ENCODE data around the gene TFRC. TPM values are rescaled to one million over a fixed set of nuclear protein-coding genes. Genes with fewer than 3 reads are reported as not detected.

Gene TFRC
- 31.8 TPM for polyA plus RNA-seq (2013, experiment 1 of 2)
- polyA plus RNA-seq (2013, experiment 2 of 2): 29.9 TPM

GRCh38 chr3:196081834-196082618 is at the start of gene TFRC:
TFRC (minus strand) TSS chr3:196082090; CDS start chr3:196077099, 4,991 bp downstream.
- no peak within 1 kb of the TSS for H4K5ac ChIP-seq (ENCODE audit: low read length)
- no peak within 1 kb of the TSS for H4K8ac ChIP-seq (ENCODE audit: low read depth, low read length)
- H3K4me1 ChIP-seq (ENCODE audit: control insufficient read depth, low read depth, low read length): peaks cover 4% of the 10 kb centered on the region
- H3K79me1 ChIP-seq (ENCODE audit: low read length): peaks cover 5% of the 10 kb centered on the region
- H3K18ac ChIP-seq (ENCODE audit: low read length): peak within 1 kb of the TSS; percentile 46
- peak within 1 kb of the TSS; percentile 98 for H3K4me2 ChIP-seq (ENCODE audit: low read length)
- peak within 1 kb of the TSS; percentile 63 for H3K27ac ChIP-seq (ENCODE audit: low read depth, low read length)
- DNase-seq: peak; percentile 96
- H2BK5ac ChIP-seq (ENCODE audit: low read length): peak within 1 kb of the TSS; percentile 69
- WGBS (ENCODE audit: extremely low coverage, insufficient coverage, low lambda C conversion rate): no CpG with 5 or more reads among the region's 67 CpGs
- peak within 1 kb of the TSS; percentile 44 for H3K4ac ChIP-seq (ENCODE audit: low read depth, low read length)
- peak within 1 kb of the TSS; percentile 97 for H3K4me3 ChIP-seq (ENCODE audit: low read length)
- H2AK5ac ChIP-seq (ENCODE audit: low read length): no peak within 1 kb of the TSS
- no peak within 1 kb of the TSS for H2BK120ac ChIP-seq (ENCODE audit: low read depth, low read length)
- no peak within 1 kb of the TSS for H2BK15ac ChIP-seq (replicated peaks; ENCODE audit: low read depth)
- peak within 1 kb of the TSS; percentile 89 for H3K23ac ChIP-seq (ENCODE audit: low read length)
- H3K27me3 ChIP-seq (ENCODE audit: insufficient read depth, low read length, poor library complexity): no peaks in the 10 kb centered on the region
- peak within 1 kb of the TSS; percentile 97 for H3K56ac ChIP-seq (ENCODE audit: low read length)
- no peaks in the 10 kb centered on the region for H3K36me3 ChIP-seq (ENCODE audit: control insufficient read depth, insufficient read depth, low read length)
- peak within 1 kb of the TSS; percentile 94 for H3K9ac ChIP-seq (ENCODE audit: low read length)
- peaks cover 36% of the 10 kb centered on the region for H3K79me2 ChIP-seq (ENCODE audit: control insufficient read depth, insufficient read depth, low read length)

- Histone ChIP-seq H2BK15ac (replicated peaks; ENCODE audit: low read depth) (no peak overlapping the region), H3K79me1 (ENCODE audit: low read length) (no peaks in the 10 kb centered on the region), H3K4me1 (ENCODE audit: control insufficient read depth, low read depth, low read length) (peaks cover 5% of the 10 kb centered on the region), H3K23ac (ENCODE audit: low read length) (no peak overlapping the region), H4K5ac (ENCODE audit: low read length) (no peak overlapping the region), H2BK120ac (ENCODE audit: low read depth, low read length) (no peak overlapping the region), H3K27me3 (ENCODE audit: insufficient read depth, low read length, poor library complexity) (no peaks in the 10 kb centered on the region), H2AK5ac (ENCODE audit: low read length) (peak overlapping the region; percentile 98), H2BK5ac (ENCODE audit: low read length) (no peak overlapping the region), H3K27ac (ENCODE audit: low read depth, low read length) (no peak overlapping the region), H3K4me3 (ENCODE audit: low read length) (no peak overlapping the region), H3K9ac (ENCODE audit: low read length) (no peak overlapping the region), H3K4ac (ENCODE audit: low read depth, low read length) (no peak overlapping the region), H3K56ac (ENCODE audit: low read length) (peak overlapping the region; percentile 56), H3K36me3 (ENCODE audit: control insufficient read depth, insufficient read depth, low read length) (no peaks in the 10 kb centered on the region), H3K18ac (ENCODE audit: low read length) (no peak overlapping the region), H3K79me2 (ENCODE audit: control insufficient read depth, insufficient read depth, low read length) (no peaks in the 10 kb centered on the region), H4K8ac (ENCODE audit: low read depth, low read length) (no peak overlapping the region), H3K4me2 (ENCODE audit: low read length) (no peak overlapping the region)
- no CpG with 5 or more reads among the region's 21 CpGs for WGBS (ENCODE audit: extremely low coverage, insufficient coverage, low lambda C conversion rate)
- DNase-seq: no peak
Measured at GRCh38 chr3:196128172-196128843, 46.4 kb upstream of the TFRC start.

GRCh38 chr3:196127308-196128040 is 45.6 kb upstream of the TFRC start:
- Histone ChIP-seq H4K5ac (ENCODE audit: low read length) (no peak overlapping the region), H3K27me3 (ENCODE audit: insufficient read depth, low read length, poor library complexity) (no peaks in the 10 kb centered on the region), H3K4me3 (ENCODE audit: low read length) (no peak overlapping the region), H2AK5ac (ENCODE audit: low read length) (no peak overlapping the region), H3K27ac (ENCODE audit: low read depth, low read length) (no peak overlapping the region), H3K4me2 (ENCODE audit: low read length) (no peak overlapping the region), H2BK120ac (ENCODE audit: low read depth, low read length) (peak overlapping the region; percentile 14), H3K23ac (ENCODE audit: low read length) (no peak overlapping the region), H3K79me2 (ENCODE audit: control insufficient read depth, insufficient read depth, low read length) (no peaks in the 10 kb centered on the region), H2BK15ac (replicated peaks; ENCODE audit: low read depth) (no peak overlapping the region), H3K36me3 (ENCODE audit: control insufficient read depth, insufficient read depth, low read length) (no peaks in the 10 kb centered on the region), H3K18ac (ENCODE audit: low read length) (peak overlapping the region; percentile 44), H4K8ac (ENCODE audit: low read depth, low read length) (no peak overlapping the region), H2BK5ac (ENCODE audit: low read length) (peak overlapping the region; percentile 65), H3K56ac (ENCODE audit: low read length) (peak overlapping the region; percentile 80), H3K4me1 (ENCODE audit: control insufficient read depth, low read depth, low read length) (peaks cover 5% of the 10 kb centered on the region), H3K79me1 (ENCODE audit: low read length) (no peaks in the 10 kb centered on the region), H3K4ac (ENCODE audit: low read depth, low read length) (peak overlapping the region; percentile 4), H3K9ac (ENCODE audit: low read length) (peak overlapping the region; percentile 54)
- DNase-seq: peak; percentile 70
- no CpG with 5 or more reads among the region's 12 CpGs for WGBS (ENCODE audit: extremely low coverage, insufficient coverage, low lambda C conversion rate)

GRCh38 chr3:196124608-196125007 is 42.7 kb upstream of the TFRC start:
- DNase-seq: no peak
- no peak overlapping the region for H3K56ac ChIP-seq (ENCODE audit: low read length)
- no peak overlapping the region for H3K4ac ChIP-seq (ENCODE audit: low read depth, low read length)
- WGBS (ENCODE audit: extremely low coverage, insufficient coverage, low lambda C conversion rate): no CpG with 5 or more reads among the region's 5 CpGs
- no peak overlapping the region for H4K8ac ChIP-seq (ENCODE audit: low read depth, low read length)
- H3K79me2 ChIP-seq (ENCODE audit: control insufficient read depth, insufficient read depth, low read length): no peaks in the 10 kb centered on the region
- H3K23ac ChIP-seq (ENCODE audit: low read length): no peak overlapping the region
- no peak overlapping the region for H3K4me2 ChIP-seq (ENCODE audit: low read length)
- H3K27ac ChIP-seq (ENCODE audit: low read depth, low read length): no peak overlapping the region
- H3K18ac ChIP-seq (ENCODE audit: low read length): no peak overlapping the region
- H3K4me3 ChIP-seq (ENCODE audit: low read length): no peak overlapping the region
- no peak overlapping the region for H2BK5ac ChIP-seq (ENCODE audit: low read length)
- H3K79me1 ChIP-seq (ENCODE audit: low read length): no peaks in the 10 kb centered on the region
- H3K4me1 ChIP-seq (ENCODE audit: control insufficient read depth, low read depth, low read length): peaks cover 5% of the 10 kb centered on the region
- no peak overlapping the region for H3K9ac ChIP-seq (ENCODE audit: low read length)
- H2BK15ac ChIP-seq (replicated peaks; ENCODE audit: low read depth): no peak overlapping the region
- no peaks in the 10 kb centered on the region for H3K27me3 ChIP-seq (ENCODE audit: insufficient read depth, low read length, poor library complexity)
- no peak overlapping the region for H2AK5ac ChIP-seq (ENCODE audit: low read length)
- H2BK120ac ChIP-seq (ENCODE audit: low read depth, low read length): no peak overlapping the region
- no peak overlapping the region for H4K5ac ChIP-seq (ENCODE audit: low read length)
- H3K36me3 ChIP-seq (ENCODE audit: control insufficient read depth, insufficient read depth, low read length): no peaks in the 10 kb centered on the region

- Histone ChIP-seq H2BK15ac (replicated peaks; ENCODE audit: low read depth) (no peak overlapping the region), H3K27ac (ENCODE audit: low read depth, low read length) (no peak overlapping the region), H3K4me3 (ENCODE audit: low read length) (no peak overlapping the region), H2BK5ac (ENCODE audit: low read length) (no peak overlapping the region), H3K4ac (ENCODE audit: low read depth, low read length) (no peak overlapping the region), H3K23ac (ENCODE audit: low read length) (peak overlapping the region; percentile 45), H3K56ac (ENCODE audit: low read length) (peak overlapping the region; percentile 71), H3K79me2 (ENCODE audit: control insufficient read depth, insufficient read depth, low read length) (no peaks in the 10 kb centered on the region), H4K8ac (ENCODE audit: low read depth, low read length) (no peak overlapping the region), H3K36me3 (ENCODE audit: control insufficient read depth, insufficient read depth, low read length) (no peaks in the 10 kb centered on the region), H3K9ac (ENCODE audit: low read length) (no peak overlapping the region), H3K18ac (ENCODE audit: low read length) (peak overlapping the region; percentile 60), H4K5ac (ENCODE audit: low read length) (no peak overlapping the region), H2AK5ac (ENCODE audit: low read length) (no peak overlapping the region), H3K27me3 (ENCODE audit: insufficient read depth, low read length, poor library complexity) (no peaks in the 10 kb centered on the region), H3K79me1 (ENCODE audit: low read length) (no peaks in the 10 kb centered on the region), H2BK120ac (ENCODE audit: low read depth, low read length) (no peak overlapping the region), H3K4me1 (ENCODE audit: control insufficient read depth, low read depth, low read length) (peaks cover 3% of the 10 kb centered on the region), H3K4me2 (ENCODE audit: low read length) (no peak overlapping the region)
- DNase-seq: no peak
- no CpG with 5 or more reads among the region's 8 CpGs for WGBS (ENCODE audit: extremely low coverage, insufficient coverage, low lambda C conversion rate)
Measured at GRCh38 chr3:196122688-196123046, 40.8 kb upstream of the TFRC start.
